HepG2 (cell line): ENCODE data around the gene C1QTNF1. TPM values are rescaled to one million over a fixed set of nuclear protein-coding genes. Genes with fewer than 3 reads are reported as not detected.
A peak's percentile ranks its signal among the peaks of the same experiment; 100 is the strongest.

Experiments used
- ATAC-seq: fragments of 200-7000 bp; cut with Tn5 transposase; 3 replicates; pipeline ENCODE4 v1.9.1; 2020; ENCODE audit warnings: mild to moderate bottlenecking, moderate library complexity
- BruUV-seq: library from RNA; stranded (reverse); fragments of 400-500 nt; replicated peaks from 2 replicates; lab custom pipeline; 2021; lab: Mats Ljungman, UMichigan
- CTCF ChIA-PET: fragments of 300-600 bp; formaldehyde crosslinking; extraction: SDS; loops from one replicate; lab custom pipeline; 2021; ENCODE audit warnings: low total read pairs, inconsistent platforms, low intra/inter-chr PET ratio; lab: Yijun Ruan, JAX
- POLR2A ChIA-PET: fragments of 350-600 bp; sonication (Branson Sonifier 250); formaldehyde crosslinking; loops from one replicate; lab custom pipeline; 2020; ENCODE audit warnings: antibody characterized with exemption, inconsistent platforms; lab: Yijun Ruan, JAX
- DNase-seq: peaks from one replicate; pipeline ENCODE4 v3.0.0-alpha.2; 2015; ENCODE audit warnings: low spot score
- FAIRE-seq: peaks from 3 replicates; lab custom pipeline; 2011; peaks lifted over from hg19 to GRCh38; lab: Jason Lieb, UNC
- H2AFZ ChIP-seq: one replicate; pipeline ENCODE4 v1.6.1; 2011; ENCODE audit warnings: low read length, inconsistent platforms
- H3K27ac ChIP-seq: fragments of 300-600 bp; 3 replicates; pipeline ENCODE4 v1.8.0; 2011; ENCODE audit warnings: mixed run types, mild to moderate bottlenecking, mixed read lengths, low read length, inconsistent platforms; ENCODE audit not compliant: insufficient read depth; ENCODE audit errors: extremely low read length
- H3K27me3 ChIP-seq, 2 experiments: fragments of 200-600 bp in 1 of 2; 2 replicates in 1 of 2; 3 replicates in 1 of 2; pipeline versions ENCODE4 v1.6.0 to v1.8.0; 2011; ENCODE audit warnings: low read length in 2 of 2, mild to moderate bottlenecking in 2 of 2, moderate library complexity in 2 of 2, inconsistent platforms in 1 of 2; ENCODE audit not compliant: insufficient read depth in 2 of 2, control insufficient read depth in 1 of 2
- H3K36me3 ChIP-seq, 2 experiments: fragments of 200-600 bp in 1 of 2; replicated peaks in 1 of 2; 2 replicates in 1 of 2; 3 replicates in 1 of 2; pipeline versions ENCODE4 v1.5.1 to v1.8.0; 2011; ENCODE audit warnings: low read length in 2 of 2, inconsistent platforms in 1 of 2; ENCODE audit not compliant: insufficient read depth in 2 of 2, control insufficient read depth in 1 of 2
- H3K4me1 ChIP-seq: 2 replicates; pipeline ENCODE4 v1.5.1; 2012; ENCODE audit warnings: low read length, inconsistent platforms; ENCODE audit not compliant: insufficient read depth
- H3K4me2 ChIP-seq: 2 replicates; pipeline ENCODE4 v1.6.0; 2011; ENCODE audit warnings: low read depth, low read length, inconsistent platforms
- H3K4me3 ChIP-seq, 3 experiments: fragments of 200-600 bp in 1 of 3; sonication (generic), shearing (Covaris generic) in 1 of 3; replicated peaks in 1 of 3; 2 replicates each; pipeline ENCODE4 v1.5.1; 2011 to 2016; ENCODE audit warnings: low read length in 3 of 3, inconsistent platforms in 2 of 3, low read depth in 2 of 3, mild to moderate bottlenecking in 2 of 3, control low read depth in 1 of 3, mixed read lengths in 1 of 3; ENCODE audit not compliant: insufficient read depth in 1 of 3
- H3K79me2 ChIP-seq: one replicate; pipeline ENCODE4 v1.6.1; 2011; ENCODE audit warnings: low read length, inconsistent platforms; ENCODE audit not compliant: insufficient read depth
- H3K9ac ChIP-seq: 2 replicates; pipeline ENCODE4 v1.6.0; 2011; ENCODE audit warnings: mild to moderate bottlenecking, low read depth, low read length, inconsistent platforms; ENCODE audit not compliant: insufficient read depth
- H3K9me3 ChIP-seq: 2 replicates; pipeline ENCODE4 v1.5.1; 2012; ENCODE audit warnings: mild to moderate bottlenecking, low read length
- H4K20me1 ChIP-seq: 2 replicates; pipeline ENCODE4 v1.6.0; 2011; ENCODE audit warnings: inconsistent platforms, mild to moderate bottlenecking, low read length, moderate library complexity; ENCODE audit not compliant: insufficient read depth
- ARNT ChIP-seq: fragments of 450-650 bp; IDR thresholded peaks from 2 replicates; pipeline ENCODE4 v1.6.1; 2017
- ATF5 ChIP-seq: sonication (generic); formaldehyde crosslinking; IDR thresholded peaks from 2 replicates; pipeline ENCODE4 v1.4.0; 2020; ENCODE audit warnings: mild to moderate bottlenecking, low read depth, missing genetic modification reagents
- E2F5 ChIP-seq: sonication (generic); formaldehyde crosslinking; conservative IDR thresholded peaks from 2 replicates; pipeline ENCODE4 v1.4.0; 2020; ENCODE audit warnings: missing genetic modification reagents
- NFYC ChIP-seq: IDR thresholded peaks from 2 replicates; pipeline ENCODE4 v1.6.1; 2016; ENCODE audit warnings: missing genetic modification reagents, missing compliant biosample characterization
- TOE1 ChIP-seq: sonication (generic); formaldehyde crosslinking; IDR thresholded peaks from 2 replicates; pipeline ENCODE4 v1.4.0; 2020; ENCODE audit warnings: mild to moderate bottlenecking, missing genetic modification reagents
- WIZ ChIP-seq: sonication (generic); formaldehyde crosslinking; IDR thresholded peaks from 2 replicates; pipeline ENCODE4 v1.5.1; 2020; ENCODE audit warnings: mild to moderate bottlenecking, missing genetic modification reagents
- ZFP36 ChIP-seq: fragments of 150-350 bp; IDR thresholded peaks from 2 replicates; pipeline ENCODE4 v1.6.1; 2018; ENCODE audit warnings: borderline replicate concordance, low read length, low read depth; ENCODE audit not compliant: partially characterized antibody
- ZNF18 ChIP-seq: sonication (generic); formaldehyde crosslinking; IDR thresholded peaks from 2 replicates; pipeline ENCODE4 v1.8.0; 2022; ENCODE audit warnings: mild to moderate bottlenecking, missing genetic modification reagents; ENCODE audit not compliant: insufficient replicate concordance
- ZNF724P ChIP-seq: sonication (generic); formaldehyde crosslinking; IDR thresholded peaks from 2 replicates; pipeline ENCODE4 v1.8.0; 2022; ENCODE audit warnings: missing genetic modification reagents, borderline replicate concordance
- WGBS: methylation state at CpG from one replicate; pipeline ENCODE4 v1.1.6; 2017; ENCODE audit warnings: low lambda C conversion rate; 5-methylcytosine and 5-hydroxymethylcytosine counted together
- in situ Hi-C: cut with HindIII; loops from 2 replicates; pipeline ENCODE4 v1.10.0; 2017; ENCODE audit warnings: low pct_unique_long_range_greater_than_20kb; ENCODE audit not compliant: extremely low pct_ligation_motif_present
- intact Hi-C: fragments of 100-400 bp; cut with micrococcal nuclease; formaldehyde crosslinking; loops from one replicate; pipeline ENCODE4 v1.10.0; 2022; ENCODE audit not compliant: unreplicated experiment
- polyA plus RNA-seq, 8 experiments: library from polyadenylated mRNA; depleted of rRNA in 3 of 8; stranded (reverse) in 7 of 8; unstranded in 1 of 8; fragments of >200 nt; fragmentation: Illumina TruSeq in 4 of 8; extraction: Trizol in 4 of 8; gene quantifications; 2 replicates each; pipeline versions ENCODE4 v1.2.1 to v1.2.3, GENCODE V29; 2011 to 2016; ENCODE audit warnings: low read depth in 4 of 8, missing spikeins in 1 of 8, mixed read lengths in 1 of 8; ENCODE audit not compliant: insufficient read depth in 1 of 8
- total RNA-seq, 5 experiments: library from RNA; depleted of rRNA; stranded (reverse); fragments of >200 nt; fragmentation: Illumina TruSeq; extraction: Trizol; gene quantifications; 2 replicates each; pipeline ENCODE4 v1.2.3, GENCODE V29; 2016; ENCODE audit warnings: low read depth in 1 of 5

The C1QTNF1 gene
- total and polyA plus RNA-seq, 2 of the 13 experiments (the other 11 are each of a cell fraction or from before 2014, with no cell fraction given), result 0.18 to 0.86 TPM

GRCh38 chr17:79014158-79014758 lies 9.7 kb upstream of the C1QTNF1 start:
- 69% methylated on average over 2 of the region's 2 CpGs for WGBS
- H3K4me1 ChIP-seq, result peaks cover 26% of the 10 kb centered on the region
- H3K4me2 ChIP-seq, result no peak overlapping the region
- no peaks in the 10 kb centered on the region for H3K36me3 ChIP-seq
- no peak overlapping the region for H2AFZ ChIP-seq
- no peak overlapping the region for H3K27ac ChIP-seq
- no TSS peak for BruUV-seq
- H3K79me2 ChIP-seq, result peaks cover 1% of the 10 kb centered on the region
- ATAC-seq, result no peak
- no peak for DNase-seq
- no peaks in the 10 kb centered on the region for H4K20me1 ChIP-seq
- H3K9me3 ChIP-seq, result peaks cover 35% of the 10 kb centered on the region
- FAIRE-seq, result no peak
- H3K9ac ChIP-seq, result no peak overlapping the region
- ChIA-PET CTCF (no interaction called here), POLR2A (interaction anchor here (0.7 kb wide), 1 partner anchor 12 kb away, joined by 3 read pairs; no protein-coding TSS in a partner anchor)
- intact Hi-C loops, result no loop called here
- in situ Hi-C loops, result no loop called here
- peaks cover 0 to 2% of the 10 kb centered on the region in 2 experiments; a peak in 1 of 5 replicates for H3K27me3 ChIP-seq
- H3K4me3 ChIP-seq, result no peak overlapping the region
- TF ChIP-seq TOE1 (CRISPR knock-in tag), result no peak
- peak; percentile 98 for TF ChIP-seq ZNF724P (CRISPR knock-in tag)
- peak; percentile 66 for TF ChIP-seq ZFP36
- TF ChIP-seq ARNT, result no peak

GRCh38 chr17:79017546-79018369 lies 6.2 kb upstream of the C1QTNF1 start:
- BruUV-seq, result no TSS peak
- ChIA-PET POLR2A (interaction anchor here (1.0 to 1.6 kb wide), 4 partner anchors 8 to 10 kb away, joined by 3 to 9 read pairs (median 4); partner anchors contain the start of gene CANT1), CTCF (interaction anchor here (1.2 to 4.9 kb wide), 2 partner anchors 24 to 25 kb away, joined by 4 to 71 read pairs; no protein-coding TSS in a partner anchor)
- no peak overlapping the region for H3K4me2 ChIP-seq
- intact Hi-C loops (loop anchor here (5.0 kb wide), 1 partner anchor 60 kb away; no protein-coding TSS in a partner anchor), in situ Hi-C loops (no loop called here)
- no peaks in the 10 kb centered on the region for H3K79me2 ChIP-seq
- H3K27ac ChIP-seq, result no peak overlapping the region
- no peaks in the 10 kb centered on the region for H3K36me3 ChIP-seq
- FAIRE-seq (no peak), ATAC-seq (no peak), DNase-seq (no peak)
- H2AFZ ChIP-seq, result no peak overlapping the region
- no peak overlapping the region for H3K9ac ChIP-seq
- no peaks in the 10 kb centered on the region for H3K27me3 ChIP-seq
- no peaks in the 10 kb centered on the region for H4K20me1 ChIP-seq
- peaks cover 33% of the 10 kb centered on the region for H3K9me3 ChIP-seq
- peaks cover 30% of the 10 kb centered on the region for H3K4me1 ChIP-seq
- WGBS, result 43% methylated on average over 6 of the region's 6 CpGs
- no peak overlapping the region for H3K4me3 ChIP-seq
- TF ChIP-seq E2F5 (CRISPR knock-in tag) (no peak), WIZ (CRISPR knock-in tag) (no peak), ZNF18 (CRISPR knock-in tag) (no peak), ATF5 (no peak), NFYC (CRISPR knock-in tag) (no peak)
